ENCODE results near the gene KRT7. TPM values are rescaled to one million over a fixed set of nuclear protein-coding genes. Genes with fewer than 3 reads are reported as not detected.

Gene KRT7
- total and polyA plus RNA-seq, 5 experiments from 2014 or later, result not detected

- DNase-seq (peak in 1 of 10 donors; percentile 40), ATAC-seq (no peak)
- POLR2A ChIA-PET, result no interaction called here
- Mint-ChIP-seq H3K27me3 (peaks cover 8 to 33% (median 13%) of the 10 kb centered on the region in 5 donors), H3K27ac (peak overlapping the region in 1 of 10 donors; percentile 57), H3K36me3 (no peaks in the 10 kb centered on the region), H3K4me3 (no peak overlapping the region), H3K4me1 (peaks cover 0 to 5% (median 5%) of the 10 kb centered on the region in 4 donors), H3K9me3 (no peaks in the 10 kb centered on the region)
Measured at GRCh38 chr12:52202361-52203078, 30.5 kb upstream of the KRT7 start.

GRCh38 chr12:52203079-52203921, 29.7 kb upstream of the KRT7 start:
- Mint-ChIP-seq H3K4me3 (no peak overlapping the region), H3K4me1 (peaks cover 0 to 5% (median 5%) of the 10 kb centered on the region in 4 donors), H3K27me3 (peaks cover 8 to 36% (median 13%) of the 10 kb centered on the region in 5 donors), H3K36me3 (no peaks in the 10 kb centered on the region), H3K9me3 (no peaks in the 10 kb centered on the region), H3K27ac (peak overlapping the region in 1 of 10 donors; percentile 57)
- peak in 1 of 10 donors; percentile 40 for DNase-seq
- POLR2A ChIA-PET, result no interaction called here
- ATAC-seq, result no peak

GRCh38 chr12:52204095-52204930, 28.7 kb upstream of the KRT7 start:
- peak overlapping the region in 1 of 10 donors; percentile 29 for H3K27ac Mint-ChIP-seq
- ATAC-seq, result no peak
- no peak overlapping the region for H3K4me3 Mint-ChIP-seq
- POLR2A ChIA-PET, result no interaction called here
- peaks cover 11 to 42% (median 17%) of the 10 kb centered on the region in 5 donors for H3K27me3 Mint-ChIP-seq
- no peaks in the 10 kb centered on the region for H3K36me3 Mint-ChIP-seq
- H3K9me3 Mint-ChIP-seq, result no peaks in the 10 kb centered on the region
- H3K4me1 Mint-ChIP-seq, result peaks cover 0 to 5% (median 5%) of the 10 kb centered on the region in 4 donors
- DNase-seq, result peak in 1 of 10 donors; percentile 46

DNA sequence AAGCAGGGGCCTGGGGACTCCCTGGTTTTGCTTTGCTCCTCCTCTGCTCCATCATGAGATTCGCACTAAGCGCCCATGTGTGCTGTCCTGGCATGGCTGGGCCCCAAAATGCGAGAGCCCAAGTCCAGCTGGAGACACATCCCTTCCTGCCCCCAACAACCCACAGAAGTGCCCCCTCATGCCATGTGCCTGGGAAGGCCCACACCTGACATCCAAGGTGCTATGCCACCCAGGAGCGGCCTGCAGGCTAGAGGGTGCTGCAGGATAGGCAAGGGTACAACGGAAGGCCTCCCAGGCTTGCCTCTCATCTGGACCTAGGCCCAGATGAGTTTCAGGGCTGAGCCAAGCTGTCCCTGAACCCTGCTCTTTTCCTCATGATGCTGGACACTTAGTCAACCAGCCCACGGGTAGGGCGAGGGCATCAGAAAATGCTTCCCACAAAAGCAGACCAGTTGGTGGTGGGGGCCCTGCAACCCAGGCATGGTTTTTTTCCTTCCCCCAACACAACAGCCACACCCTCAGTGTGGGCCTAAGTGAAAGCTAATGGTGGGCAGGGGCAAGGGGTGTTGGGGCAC, 28.0 kb upstream of the KRT7 start:
- ATAC-seq (no peak), DNase-seq (peak in 1 of 10 donors; percentile 49)
- POLR2A ChIA-PET, result no interaction called here
- Mint-ChIP-seq H3K4me1 (peaks cover 0 to 5% (median 5%) of the 10 kb centered on the region in 4 donors), H3K9me3 (no peaks in the 10 kb centered on the region), H3K27ac (no peak overlapping the region), H3K27me3 (peaks cover 13 to 42% (median 22%) of the 10 kb centered on the region in 5 donors), H3K4me3 (no peak overlapping the region), H3K36me3 (no peaks in the 10 kb centered on the region)

- ATAC-seq, result no peak
- Mint-ChIP-seq H3K27me3 (peaks cover 13 to 40% (median 23%) of the 10 kb centered on the region in 5 donors), H3K4me1 (peaks cover 0 to 5% (median 5%) of the 10 kb centered on the region in 4 donors), H3K4me3 (no peak overlapping the region), H3K36me3 (no peaks in the 10 kb centered on the region), H3K27ac (no peak overlapping the region), H3K9me3 (no peaks in the 10 kb centered on the region)
- POLR2A ChIA-PET, result no interaction called here
- DNase-seq, result no peak
Measured at GRCh38 chr12:52205612-52206303, 27.3 kb upstream of the KRT7 start.

DNA sequence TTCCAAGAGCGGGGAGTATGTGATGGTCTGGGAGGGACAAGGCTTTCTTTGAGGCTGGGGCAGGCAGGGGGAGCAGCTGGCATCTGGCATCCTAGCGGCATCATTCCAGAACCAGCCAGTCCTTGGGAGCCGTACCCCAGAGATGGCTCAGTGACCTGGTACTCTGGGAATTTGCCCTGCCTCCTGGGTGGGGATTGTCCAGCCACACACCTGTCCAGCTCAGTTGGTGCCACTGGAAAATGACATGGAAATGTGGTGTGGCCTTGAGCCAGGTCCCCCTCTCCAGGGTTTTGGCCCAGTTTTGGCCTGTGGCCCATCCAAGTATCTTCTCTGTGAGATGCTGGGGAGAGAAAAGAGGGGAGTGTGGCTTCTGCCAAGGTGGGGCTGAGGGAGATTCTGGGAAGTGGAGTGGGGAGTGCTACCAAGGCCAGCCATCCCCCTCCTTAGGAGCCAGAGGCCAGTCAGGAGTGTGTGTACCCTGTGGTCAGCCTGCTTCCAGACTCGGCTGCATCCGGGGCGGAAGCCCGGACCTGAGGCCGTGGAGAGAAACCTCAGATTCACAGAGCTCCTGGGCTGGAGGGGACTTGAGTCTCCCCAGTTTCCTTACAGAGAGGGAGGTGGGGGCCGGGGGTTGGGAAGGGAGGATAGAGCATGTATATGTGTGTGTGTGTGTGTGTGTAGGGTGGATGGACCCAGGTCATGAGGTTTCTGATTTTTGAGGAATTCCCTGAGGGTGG, 26.6 kb upstream of the KRT7 start:
- peak in 1 of 10 donors; percentile 14 for DNase-seq
- no peak for ATAC-seq
- Mint-ChIP-seq H3K4me3 (no peak overlapping the region), H3K36me3 (no peaks in the 10 kb centered on the region), H3K27ac (no peak overlapping the region), H3K27me3 (peaks cover 13 to 33% (median 18%) of the 10 kb centered on the region in 5 donors), H3K9me3 (no peaks in the 10 kb centered on the region), H3K4me1 (peaks cover 0 to 5% (median 5%) of the 10 kb centered on the region in 4 donors)
- POLR2A ChIA-PET, result no interaction called here

DNA sequence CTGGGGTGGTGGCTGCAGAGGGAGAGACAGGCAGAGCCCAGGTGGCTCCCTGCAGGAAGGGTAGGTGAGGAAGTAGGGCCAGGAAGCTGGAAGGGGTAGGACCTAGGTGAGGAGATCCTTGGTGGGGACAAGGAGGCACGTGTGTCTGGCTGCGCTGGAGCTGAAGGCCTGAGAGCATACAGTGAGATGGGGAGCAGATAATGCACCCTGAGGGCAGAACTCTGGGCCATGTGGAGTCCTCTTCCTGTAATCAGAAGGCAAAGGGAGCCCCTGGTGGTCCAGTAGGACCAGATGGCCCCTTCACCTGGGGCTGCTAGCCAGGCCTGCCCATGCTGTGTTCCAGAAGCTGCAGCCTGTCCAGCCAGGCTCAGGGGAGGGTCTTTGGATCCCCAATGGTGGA, 25.9 kb upstream of the KRT7 start:
- POLR2A ChIA-PET, result no interaction called here
- no peak for ATAC-seq
- H3K36me3 Mint-ChIP-seq, result no peaks in the 10 kb centered on the region

DNA sequence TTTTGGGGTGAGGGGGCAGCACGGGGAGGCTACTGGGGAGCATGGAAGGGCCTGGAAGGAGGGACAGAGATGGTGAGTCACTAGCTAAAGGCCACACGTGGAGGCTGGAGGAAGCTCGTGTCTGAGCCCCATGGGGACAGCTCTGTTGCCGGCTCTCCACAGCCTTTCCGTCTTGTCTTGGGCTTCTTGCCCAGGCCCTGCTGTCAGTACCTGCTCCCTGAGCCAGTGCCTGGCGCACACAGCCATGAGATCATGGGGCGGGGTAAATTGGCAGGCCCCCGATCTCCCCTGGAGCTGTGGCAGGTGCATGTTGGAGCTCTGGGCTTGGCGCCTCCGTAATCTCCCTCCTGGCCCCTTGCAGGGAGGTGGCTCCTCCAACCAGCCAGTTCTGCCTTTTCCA, 25.1 kb upstream of the KRT7 start:
- no peak for ATAC-seq
- POLR2A ChIA-PET, result no interaction called here

More for the DNA sequence above, 25.9 kb upstream of the KRT7 start:
- Mint-ChIP-seq H3K4me3 (no peak overlapping the region), H3K9me3 (no peaks in the 10 kb centered on the region), H3K27me3 (peaks cover 11 to 28% (median 14%) of the 10 kb centered on the region in 5 donors), H3K27ac (no peak overlapping the region), H3K4me1 (peaks cover 0 to 5% (median 5%) of the 10 kb centered on the region in 4 donors)
- peak in 1 of 10 donors; percentile 28 for DNase-seq

GRCh38 chr12:52208424-52209165, 24.4 kb upstream of the KRT7 start:
- H3K27ac Mint-ChIP-seq, result peak overlapping the region in 2 of 10 donors; percentile 28 to 75
- peaks cover 7 to 21% (median 9%) of the 10 kb centered on the region in 5 donors for H3K27me3 Mint-ChIP-seq
- no peaks in the 10 kb centered on the region for H3K36me3 Mint-ChIP-seq
- no peak overlapping the region for H3K4me3 Mint-ChIP-seq
- DNase-seq (peak in 1 of 10 donors; percentile 38), ATAC-seq (no peak)
- no peaks in the 10 kb centered on the region for H3K4me1 Mint-ChIP-seq
- POLR2A ChIA-PET, result no interaction called here
- H3K9me3 Mint-ChIP-seq, result no peaks in the 10 kb centered on the region

More for the DNA sequence above, 25.1 kb upstream of the KRT7 start:
- no peak overlapping the region for H3K27ac Mint-ChIP-seq
- peak in 1 of 10 donors; percentile 48 for DNase-seq
- H3K4me1 Mint-ChIP-seq, result peaks cover 0 to 4% (median 4%) of the 10 kb centered on the region in 4 donors
- no peak overlapping the region for H3K4me3 Mint-ChIP-seq
- peaks cover 9 to 24% (median 11%) of the 10 kb centered on the region in 5 donors for H3K27me3 Mint-ChIP-seq
- no peaks in the 10 kb centered on the region for H3K9me3 Mint-ChIP-seq
- no peaks in the 10 kb centered on the region for H3K36me3 Mint-ChIP-seq

DNA sequence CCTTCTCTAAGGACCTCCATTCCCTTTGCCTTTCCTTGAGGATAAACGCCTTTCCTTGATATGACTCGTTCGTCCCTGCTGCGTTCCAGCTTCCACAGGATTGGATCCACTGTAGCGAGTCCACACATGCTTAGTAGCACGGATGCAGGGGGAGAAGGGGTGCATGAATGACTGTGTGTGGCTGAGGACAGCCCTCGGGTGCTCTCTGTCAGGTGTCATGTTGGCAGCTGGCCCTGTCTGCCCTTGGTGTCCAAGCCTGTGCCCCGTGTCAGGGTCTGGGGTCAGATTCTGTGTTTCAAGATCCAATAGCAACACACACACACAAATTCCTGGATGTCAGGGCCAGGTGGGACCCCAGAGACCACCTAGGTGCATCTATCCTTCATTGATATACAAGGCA, 23.7 kb upstream of the KRT7 start:
- ATAC-seq (no peak), DNase-seq (peak in 1 of 10 donors; percentile 24)
- Mint-ChIP-seq H3K27ac (peak overlapping the region in 1 of 10 donors; percentile 80), H3K9me3 (no peaks in the 10 kb centered on the region), H3K4me1 (no peaks in the 10 kb centered on the region), H3K4me3 (no peak overlapping the region), H3K27me3 (peaks cover 12 to 28% (median 13%) of the 10 kb centered on the region in 5 donors), H3K36me3 (no peaks in the 10 kb centered on the region)
- POLR2A ChIA-PET, result no interaction called here

Data from naive thymus-derived CD8-positive, alpha-beta T cell (primary cell).